GM20000 (cell line): ENCODE measurements around the gene ZNF423.

Experiments used
- DNase-seq: peaks from one replicate; pipeline ENCODE4 v3.0.0; 2012; ENCODE audit warnings: low spot score
- CTCF ChIP-seq: IDR thresholded peaks from 2 replicates; pipeline ENCODE4 v1.5.1; 2012; ENCODE audit warnings: mild to moderate bottlenecking, control low read depth; ENCODE audit errors: extremely low read depth, missing control alignments

The ZNF423 gene

DNA sequence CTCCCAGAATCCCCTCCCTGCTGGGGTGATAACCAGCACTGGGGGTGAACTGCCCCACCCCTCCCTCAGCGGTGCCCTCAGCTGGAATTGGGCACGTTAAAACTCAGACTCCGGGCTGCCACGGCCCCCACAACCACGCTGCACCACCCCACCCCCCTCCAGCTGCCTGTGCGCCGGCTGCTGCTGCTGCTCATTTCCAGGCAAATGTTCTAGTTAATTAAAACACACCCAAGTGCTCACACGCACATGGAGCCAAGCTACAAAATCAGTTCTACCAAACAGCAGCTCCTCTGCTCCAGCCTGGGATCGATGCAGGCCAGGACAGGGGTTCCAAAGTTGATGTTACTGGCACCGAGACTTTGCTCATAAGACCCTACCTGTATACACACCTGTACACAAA lies 180.5 kb downstream of the ZNF423 start:
- no peak for DNase-seq
- TF ChIP-seq CTCF, result no peak

GRCh38 chr16:49674990-49675389 lies 180.9 kb downstream of the ZNF423 start:
- DNase-seq, result no peak
- no peak for TF ChIP-seq CTCF

- no peak for DNase-seq
- no peak for TF ChIP-seq CTCF
These were observed 181.5 kb downstream of the ZNF423 start for GRCh38 chr16:49674351-49674851.

- TF ChIP-seq CTCF, result no peak
- no peak for DNase-seq
These were observed 182.5 kb downstream of the ZNF423 start for GRCh38 chr16:49673442-49673841.

- DNase-seq, result no peak
- no peak for TF ChIP-seq CTCF
These were observed 183.2 kb downstream of the ZNF423 start for GRCh38 chr16:49672753-49673152.

DNA sequence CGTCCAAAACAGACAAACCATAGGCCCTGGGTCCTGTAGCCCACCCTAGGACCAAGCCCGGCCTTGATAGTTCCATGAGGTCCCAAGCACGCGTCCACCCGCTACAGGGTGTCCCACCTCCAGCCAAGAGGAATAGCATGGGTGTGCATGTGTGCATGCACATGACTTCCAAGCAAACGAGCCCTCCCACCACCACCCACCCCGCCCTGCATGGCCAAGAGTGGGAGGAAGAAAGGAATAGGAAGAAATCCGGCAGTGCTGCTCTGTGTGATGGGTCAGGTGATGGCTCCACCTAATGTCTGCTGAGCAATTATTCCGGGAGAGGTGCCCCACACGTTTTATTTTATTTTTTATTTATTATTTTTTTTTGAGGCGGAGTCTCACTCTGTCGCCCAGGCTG lies 184.6 kb downstream of the ZNF423 start:
- DNase-seq, result no peak
- TF ChIP-seq CTCF, result no peak

- TF ChIP-seq CTCF, result no peak
These were observed 185.3 kb downstream of the ZNF423 start for GRCh38 chr16:49670627-49671026.

More at GRCh38 chr16:49670627-49671026, 185.3 kb downstream of the ZNF423 start:
- DNase-seq, result no peak
